Measurements from ENCODE around the gene FASTKD2. TPM values are rescaled to one million over a fixed set of nuclear protein-coding genes. Genes with fewer than 3 reads are reported as not detected.
"Not testable (repeated sequence)": the region's sequence is repeated elsewhere in the genome, so short reads cannot be mapped to it uniquely, and the experiment has no call there.

FASTKD2 gene
- total RNA-seq, 2 experiments from 2014 or later: 24.9 to 25.7 TPM

DNA sequence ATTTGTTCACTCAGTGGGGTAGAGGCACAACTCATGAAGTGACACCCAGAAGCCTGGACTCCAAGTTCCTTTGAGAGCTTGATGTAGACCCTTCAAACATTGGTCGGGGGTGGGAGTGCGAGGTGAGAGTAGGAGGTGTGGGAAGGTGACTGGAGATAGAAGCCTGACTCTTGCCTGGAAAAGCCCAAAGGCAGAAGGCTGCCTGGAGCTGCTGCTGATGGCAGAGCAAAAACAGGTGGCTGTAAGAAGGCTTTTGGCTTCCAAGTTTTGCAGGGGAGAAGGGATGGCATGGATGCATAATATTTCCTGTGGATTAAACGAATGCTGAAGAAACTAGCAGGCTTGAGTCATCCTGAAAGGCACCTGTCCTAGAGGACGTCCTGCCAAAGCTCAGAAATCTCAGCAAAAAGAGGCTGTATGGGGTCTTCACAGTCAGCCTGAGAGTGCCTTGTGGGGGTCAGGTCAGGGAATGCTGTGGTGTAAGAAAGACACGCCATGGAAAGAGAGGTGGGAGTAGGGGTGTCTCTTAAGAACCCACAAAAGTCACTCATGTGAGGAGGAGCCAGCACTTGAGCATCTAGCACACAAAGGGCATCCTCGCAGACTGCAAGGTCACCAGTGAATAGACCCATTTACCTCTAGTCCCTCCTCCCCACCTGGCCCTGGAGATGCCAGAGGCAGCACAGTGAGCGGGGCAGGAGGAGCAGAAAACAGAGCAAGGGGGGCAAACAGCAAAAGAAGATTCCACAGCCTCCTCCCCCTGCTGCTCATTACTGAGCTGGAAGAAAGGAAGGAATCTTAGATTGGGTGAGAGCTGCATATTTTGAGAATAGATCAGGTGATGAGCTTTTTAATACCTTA lies 37.5 kb downstream of the FASTKD2 start:
- H3K27me3 ChIP-seq (ENCODE audit: control insufficient read depth in 1 of 2, insufficient read depth in 2 of 2, low read length in 2 of 2): no peaks in the 10 kb centered on the region
- Mint-ChIP-seq H3K27ac (no peak overlapping the region), H3K36me3 (ENCODE audit: low read depth) (no peaks in the 10 kb centered on the region), H3K4me1 (ENCODE audit: low read depth) (peaks cover 14% of the 10 kb centered on the region), H3K4me3 (no peak overlapping the region), H3K9me3 (no peaks in the 10 kb centered on the region), H3K27me3 (no peaks in the 10 kb centered on the region)
- no peak overlapping the region for H3K27ac ChIP-seq (ENCODE audit: low read depth in 1 of 2, low read length in 2 of 2)
- H3K9me3 ChIP-seq (ENCODE audit: control insufficient read depth in 1 of 2, insufficient read depth in 1 of 2, low read length in 2 of 2): no peaks in the 10 kb centered on the region
- CTCF ChIA-PET: no interaction called here
- POLR2A ChIA-PET: interaction anchor here (1.6 kb wide), 1 partner anchor 9 kb away, joined by 3 read pairs; no protein-coding TSS in a partner anchor
- H3K36me3 ChIP-seq (ENCODE audit: insufficient read depth, low read length): no peaks in the 10 kb centered on the region
- TF ChIP-seq, protein P1, sequence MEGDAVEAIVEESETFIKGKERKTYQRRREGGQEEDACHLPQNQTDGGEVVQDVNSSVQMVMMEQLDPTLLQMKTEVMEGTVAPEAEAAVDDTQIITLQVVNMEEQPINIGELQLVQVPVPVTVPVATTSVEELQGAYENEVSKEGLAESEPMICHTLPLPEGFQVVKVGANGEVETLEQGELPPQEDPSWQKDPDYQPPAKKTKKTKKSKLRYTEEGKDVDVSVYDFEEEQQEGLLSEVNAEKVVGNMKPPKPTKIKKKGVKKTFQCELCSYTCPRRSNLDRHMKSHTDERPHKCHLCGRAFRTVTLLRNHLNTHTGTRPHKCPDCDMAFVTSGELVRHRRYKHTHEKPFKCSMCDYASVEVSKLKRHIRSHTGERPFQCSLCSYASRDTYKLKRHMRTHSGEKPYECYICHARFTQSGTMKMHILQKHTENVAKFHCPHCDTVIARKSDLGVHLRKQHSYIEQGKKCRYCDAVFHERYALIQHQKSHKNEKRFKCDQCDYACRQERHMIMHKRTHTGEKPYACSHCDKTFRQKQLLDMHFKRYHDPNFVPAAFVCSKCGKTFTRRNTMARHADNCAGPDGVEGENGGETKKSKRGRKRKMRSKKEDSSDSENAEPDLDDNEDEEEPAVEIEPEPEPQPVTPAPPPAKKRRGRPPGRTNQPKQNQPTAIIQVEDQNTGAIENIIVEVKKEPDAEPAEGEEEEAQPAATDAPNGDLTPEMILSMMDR (IDR thresholded peaks at IDR 0.05): no peak
- H3K4me1 ChIP-seq (ENCODE audit: insufficient read depth, low read length): peaks cover 6% of the 10 kb centered on the region
- H3K4me3 ChIP-seq (ENCODE audit: low read length): no peak overlapping the region
- no peak for ATAC-seq (ENCODE audit: poor library complexity)
- no peak for DNase-seq
- intact Hi-C loops (cut with DNase I, micrococcal nuclease): loop anchor here in 1 of 2 experiments (5.0 kb wide), 2 partner anchors 184 to 239 kb away; no protein-coding TSS in a partner anchor

DNA sequence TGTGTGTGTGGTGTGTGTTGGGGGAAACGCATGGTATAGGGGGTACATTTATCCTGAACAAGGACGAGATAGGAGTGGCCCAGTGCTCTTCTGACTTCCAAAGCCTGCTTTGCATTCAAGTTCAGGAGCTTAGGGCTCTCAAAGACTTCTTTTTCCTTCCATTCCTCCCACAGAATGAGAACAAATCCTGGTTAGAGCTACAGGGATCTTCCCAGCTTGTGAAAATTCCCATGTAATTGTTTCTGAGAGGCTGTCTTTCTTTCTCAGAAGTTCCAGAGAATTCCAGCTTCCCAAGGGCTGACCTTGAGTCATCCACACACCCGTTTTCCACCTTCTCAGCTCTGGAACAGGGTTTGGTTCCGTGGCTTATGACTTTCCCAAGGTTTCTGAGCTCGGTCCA lies 38.9 kb downstream of the FASTKD2 start:
- ChIA-PET POLR2A (interaction anchor here (1.0 kb wide), 1 partner anchor 668 kb away, joined by 4 read pairs; no protein-coding TSS in a partner anchor), CTCF (no interaction called here)
- intact Hi-C loops (cut with DNase I, micrococcal nuclease): loop anchor here in 1 of 2 experiments (5.0 kb wide), 2 partner anchors 183 to 238 kb away; no protein-coding TSS in a partner anchor

DNA sequence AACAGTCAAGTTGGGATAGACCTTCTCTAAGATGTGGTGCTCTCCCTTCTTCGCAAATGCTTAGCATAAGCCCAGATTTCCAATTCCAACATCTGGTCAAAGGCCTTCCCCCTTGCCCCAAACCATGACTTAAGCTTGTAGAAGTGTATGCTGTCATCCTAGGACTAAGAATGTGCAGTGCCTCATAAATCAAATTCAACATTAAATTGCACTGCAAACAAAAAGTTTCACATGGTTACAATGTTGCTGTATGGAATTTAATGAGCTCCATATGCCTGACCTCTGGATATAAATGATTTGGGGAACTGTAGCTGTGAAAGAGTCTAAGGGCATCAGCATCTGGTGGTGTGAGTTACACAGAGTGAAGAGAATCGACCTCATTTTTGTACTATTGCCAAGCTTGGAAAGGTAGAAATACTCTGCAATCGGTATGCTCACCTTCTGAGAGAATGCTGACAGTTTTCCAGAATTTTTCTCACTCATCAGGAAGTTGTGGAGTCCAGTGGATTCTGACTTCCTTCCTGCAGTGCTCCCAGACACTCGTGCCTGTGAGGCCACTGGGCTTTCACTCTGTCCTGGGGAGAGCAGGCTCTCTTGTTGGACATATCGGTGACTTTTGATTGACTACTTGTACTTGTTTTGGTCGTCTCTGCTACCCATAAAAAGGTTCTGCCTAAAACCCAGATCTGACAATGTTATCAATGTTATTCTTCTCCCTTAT lies 40.6 kb downstream of the FASTKD2 start:
- no peaks in the 10 kb centered on the region for H3K27me3 Mint-ChIP-seq
- no peaks in the 10 kb centered on the region for H3K36me3 Mint-ChIP-seq (ENCODE audit: low read depth)
- ATAC-seq (ENCODE audit: poor library complexity) (no peak), DNase-seq (no peak)
- H3K27ac Mint-ChIP-seq: no peak overlapping the region
- TF ChIP-seq, protein P1 (IDR thresholded peaks at IDR 0.05): no peak
- no peak overlapping the region for H3K27ac ChIP-seq (ENCODE audit: low read depth in 1 of 2, low read length in 2 of 2)
- intact Hi-C loops (cut with DNase I, micrococcal nuclease): no loop called here
- no peaks in the 10 kb centered on the region for H3K36me3 ChIP-seq (ENCODE audit: insufficient read depth, low read length)
- ChIA-PET CTCF (no interaction called here), POLR2A (no interaction called here)
- H3K4me3 Mint-ChIP-seq: no peak overlapping the region
- no peak overlapping the region for H3K4me3 ChIP-seq (ENCODE audit: low read length)
- no peaks in the 10 kb centered on the region for H3K4me1 Mint-ChIP-seq (ENCODE audit: low read depth)
- no peaks in the 10 kb centered on the region for H3K9me3 Mint-ChIP-seq
- H3K27me3 ChIP-seq (ENCODE audit: control insufficient read depth in 1 of 2, insufficient read depth in 2 of 2, low read length in 2 of 2): no peaks in the 10 kb centered on the region
- no peaks in the 10 kb centered on the region for H3K9me3 ChIP-seq (ENCODE audit: control insufficient read depth in 1 of 2, insufficient read depth in 1 of 2, low read length in 2 of 2)
- H3K4me1 ChIP-seq (ENCODE audit: insufficient read depth, low read length): no peaks in the 10 kb centered on the region

More for the DNA sequence above, 38.9 kb downstream of the FASTKD2 start:
- H3K9me3 ChIP-seq (ENCODE audit: control insufficient read depth in 1 of 2, insufficient read depth in 1 of 2, low read length in 2 of 2): no peaks in the 10 kb centered on the region
- no peaks in the 10 kb centered on the region for H3K36me3 Mint-ChIP-seq (ENCODE audit: low read depth)
- no peak overlapping the region for H3K27ac ChIP-seq (ENCODE audit: low read depth in 1 of 2, low read length in 2 of 2)
- H3K27me3 Mint-ChIP-seq: no peaks in the 10 kb centered on the region
- ATAC-seq (ENCODE audit: poor library complexity) (no peak), DNase-seq (no peak)
- H3K4me3 ChIP-seq (ENCODE audit: low read length): no peak overlapping the region
- peaks cover 6% of the 10 kb centered on the region for H3K4me1 ChIP-seq (ENCODE audit: insufficient read depth, low read length)
- no peak overlapping the region for H3K27ac Mint-ChIP-seq
- no peaks in the 10 kb centered on the region for H3K36me3 ChIP-seq (ENCODE audit: insufficient read depth, low read length)
- H3K4me1 Mint-ChIP-seq (ENCODE audit: low read depth): peaks cover 8% of the 10 kb centered on the region
- H3K9me3 Mint-ChIP-seq: no peaks in the 10 kb centered on the region
- TF ChIP-seq, protein P1 (IDR thresholded peaks at IDR 0.05): no peak
- H3K4me3 Mint-ChIP-seq: no peak overlapping the region
- H3K27me3 ChIP-seq (ENCODE audit: control insufficient read depth in 1 of 2, insufficient read depth in 2 of 2, low read length in 2 of 2): no peaks in the 10 kb centered on the region

DNA sequence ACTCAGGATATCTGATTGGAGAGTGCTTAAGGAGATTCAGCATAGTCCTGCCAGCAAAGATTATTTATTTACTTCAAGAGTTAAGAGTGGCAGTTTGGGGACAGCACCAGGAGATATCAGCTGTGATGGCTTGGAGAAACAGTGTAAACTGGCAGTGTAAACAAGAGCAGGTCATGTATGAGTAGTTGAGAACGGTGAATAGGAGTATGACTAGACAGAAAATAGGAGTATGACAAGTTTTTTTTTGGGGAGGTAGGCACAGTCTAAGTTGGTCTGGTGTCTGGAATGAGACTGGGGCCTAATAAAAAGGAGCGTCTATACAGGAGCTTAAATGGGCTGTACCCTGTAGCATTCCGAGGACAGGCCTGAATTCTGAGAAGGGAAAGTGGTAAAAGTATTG lies 42.2 kb downstream of the FASTKD2 start:
- H3K9me3 ChIP-seq (ENCODE audit: control insufficient read depth in 1 of 2, insufficient read depth in 1 of 2, low read length in 2 of 2); H3K36me3 ChIP-seq (ENCODE audit: insufficient read depth, low read length); H3K9me3 Mint-ChIP-seq; H3K4me1 Mint-ChIP-seq (ENCODE audit: low read depth); DNase-seq; intact Hi-C loops (cut with DNase I, micrococcal nuclease); ATAC-seq (ENCODE audit: poor library complexity); POLR2A ChIA-PET; H3K27ac Mint-ChIP-seq; H3K27me3 Mint-ChIP-seq; H3K4me3 Mint-ChIP-seq; H3K4me1 ChIP-seq (ENCODE audit: insufficient read depth, low read length); H3K36me3 Mint-ChIP-seq (ENCODE audit: low read depth); CTCF ChIA-PET; H3K27ac ChIP-seq (ENCODE audit: low read depth in 1 of 2, low read length in 2 of 2); H3K4me3 ChIP-seq (ENCODE audit: low read length); H3K27me3 ChIP-seq (ENCODE audit: control insufficient read depth in 1 of 2, insufficient read depth in 2 of 2, low read length in 2 of 2): not testable (repeated sequence)

DNA sequence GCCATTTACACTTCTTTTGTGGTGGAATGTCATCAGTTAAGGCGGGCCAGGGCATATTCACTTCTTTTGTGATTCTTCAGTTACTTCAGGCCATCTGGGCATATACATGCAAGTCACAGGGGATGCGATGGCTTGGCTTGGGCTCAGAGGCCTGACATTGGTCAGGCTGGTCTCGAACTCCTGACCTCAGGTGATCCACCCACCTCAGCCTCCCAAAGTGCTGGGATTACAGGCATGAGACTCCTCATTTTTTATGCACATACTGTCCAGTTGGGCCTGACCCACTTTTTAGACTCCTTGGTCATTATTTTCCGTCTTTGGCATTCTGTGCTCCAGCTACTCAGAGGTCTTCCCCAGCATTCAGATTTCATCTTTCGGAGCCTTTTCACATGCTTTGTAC lies 47.1 kb downstream of the FASTKD2 start:
- H3K27ac ChIP-seq (ENCODE audit: low read depth in 1 of 2, low read length in 2 of 2); H3K4me1 ChIP-seq (ENCODE audit: insufficient read depth, low read length); POLR2A ChIA-PET; CTCF ChIA-PET; H3K27me3 ChIP-seq (ENCODE audit: control insufficient read depth in 1 of 2, insufficient read depth in 2 of 2, low read length in 2 of 2); H3K27ac Mint-ChIP-seq; DNase-seq; H3K4me1 Mint-ChIP-seq (ENCODE audit: low read depth); H3K36me3 ChIP-seq (ENCODE audit: insufficient read depth, low read length); H3K36me3 Mint-ChIP-seq (ENCODE audit: low read depth); H3K4me3 ChIP-seq (ENCODE audit: low read length); intact Hi-C loops (cut with DNase I, micrococcal nuclease); H3K4me3 Mint-ChIP-seq; H3K9me3 ChIP-seq (ENCODE audit: control insufficient read depth in 1 of 2, insufficient read depth in 1 of 2, low read length in 2 of 2); H3K27me3 Mint-ChIP-seq; H3K9me3 Mint-ChIP-seq; ATAC-seq (ENCODE audit: poor library complexity): not testable (repeated sequence)

Data from CD4-positive, alpha-beta T cell (primary cell).